Measurements from ENCODE around the gene BIRC2.

GRCh38 chr11:102320679-102321078 lies 26.3 kb upstream of the BIRC2 start:
- TF ChIP-seq CTCF (conservative IDR thresholded peaks at IDR 0.05; ENCODE audit: low read depth, low read length) (no peak), USF2 (IDR thresholded peaks at IDR 0.05; ENCODE audit: low read depth, low read length) (no peak), POLR2A (IDR thresholded peaks at IDR 0.05; ENCODE audit: low read depth, low read length) (no peak), MAFK (IDR thresholded peaks at IDR 0.05; ENCODE audit: low read depth, low read length) (no peak), CHD1 (IDR thresholded peaks at IDR 0.05; ENCODE audit: low read depth, low read length) (no peak), SMC3 (IDR thresholded peaks at IDR 0.05; ENCODE audit: low read depth, low read length) (no peak), RAD21 (IDR thresholded peaks at IDR 0.05; ENCODE audit: low read length) (no peak)
